Neural cell (in vitro differentiated cells): ENCODE measurements around the gene SDC4. TPM values are rescaled to one million over a fixed set of nuclear protein-coding genes. Genes with fewer than 3 reads are reported as not detected.
A peak's percentile ranks its signal among the peaks of the same experiment; 100 is the strongest.

Source experiments
- H2AFZ ChIP-seq: fragments of 200-600, 300-800 bp; sonication (generic), shearing (Covaris generic); 2 replicates; pipeline ENCODE4 v1.6.0; 2014; ENCODE audit warnings: low read depth, mild to moderate bottlenecking, antibody characterized with exemption, low read length, moderate library complexity
- H3F3A ChIP-seq: fragments of 200-600 bp; shearing (Covaris generic); 2 replicates; pipeline ENCODE4 v1.6.1; 2016; ENCODE audit warnings: mild to moderate bottlenecking, moderate library complexity, mixed read lengths, antibody characterized with exemption, low read length; ENCODE audit not compliant: insufficient read depth, poor library complexity, severe bottlenecking
- H3K27ac ChIP-seq: fragments of 200-600, 300-800 bp; sonication (generic), shearing (Covaris generic); 2 replicates; pipeline ENCODE4 v1.5.1; 2014; ENCODE audit warnings: mild to moderate bottlenecking, low read length, moderate library complexity
- H3K27me3 ChIP-seq: fragments of 300-800, 200-600 bp; sonication (generic), shearing (Covaris generic); 2 replicates; pipeline ENCODE4 v1.6.0; 2014; ENCODE audit warnings: mild to moderate bottlenecking, low read depth, low read length, moderate library complexity; ENCODE audit not compliant: insufficient read depth
- H3K36me3 ChIP-seq: fragments of 300-800, 200-600 bp; sonication (generic), shearing (Covaris generic); 2 replicates; pipeline ENCODE4 v1.5.1; 2014; ENCODE audit warnings: mild to moderate bottlenecking, antibody characterized with exemption, low read length, moderate library complexity; ENCODE audit not compliant: insufficient read depth
- H3K4me2 ChIP-seq: fragments of 300-800, 200-600 bp; sonication (generic), shearing (Covaris generic); 2 replicates; pipeline ENCODE4 v1.6.0; 2014; ENCODE audit warnings: mild to moderate bottlenecking, low read length
- H3K4me3 ChIP-seq: fragments of 300-800, 200-600 bp; sonication (generic), shearing (Covaris generic); 2 replicates; pipeline ENCODE4 v1.5.1; 2014; ENCODE audit warnings: mild to moderate bottlenecking, low read length, moderate library complexity
- H3K79me2 ChIP-seq: fragments of 200-600 bp; shearing (Covaris generic); replicated peaks from 2 replicates; pipeline ENCODE4 v1.6.0; 2014; ENCODE audit warnings: mild to moderate bottlenecking, low read length, moderate library complexity; ENCODE audit not compliant: insufficient read depth
- H3K9ac ChIP-seq: fragments of 300-800, 200-600 bp; sonication (generic), shearing (Covaris generic); 2 replicates; pipeline ENCODE4 v1.6.1; 2016; ENCODE audit warnings: mild to moderate bottlenecking, low read length, mixed read lengths
- H3K9me2 ChIP-seq: fragments of 200-600 bp; shearing (Covaris generic); 2 replicates; pipeline ENCODE4 v1.6.1; 2016; ENCODE audit warnings: mild to moderate bottlenecking, low read length, mixed read lengths; ENCODE audit not compliant: insufficient read depth
- H3K9me3 ChIP-seq: fragments of 200-600, 300-800 bp; sonication (generic), shearing (Covaris generic); 2 replicates; pipeline ENCODE4 v1.6.1; 2016; ENCODE audit warnings: mild to moderate bottlenecking, mixed run types, low read length, moderate library complexity, mixed read lengths
- H4K20me1 ChIP-seq: fragments of 200-600 bp; shearing (Covaris generic); 2 replicates; pipeline ENCODE4 v1.6.1; 2016; ENCODE audit warnings: mild to moderate bottlenecking, mixed run types; ENCODE audit not compliant: insufficient read depth
- EP300 ChIP-seq: fragments of 450-650 bp; conservative IDR thresholded peaks from 2 replicates; pipeline ENCODE4 v1.6.1; 2014; ENCODE audit warnings: antibody characterized with exemption, mild to moderate bottlenecking, moderate library complexity; ENCODE audit not compliant: poor library complexity, severe bottlenecking
- EZH2 ChIP-seq: fragments of 200-600, 300-800 bp; shearing (Covaris generic), sonication (generic); IDR thresholded peaks from 2 replicates; pipeline ENCODE4 v1.6.1; 2014; ENCODE audit warnings: antibody characterized with exemption, low read length, borderline replicate concordance, mild to moderate bottlenecking; ENCODE audit not compliant: insufficient read depth, poor library complexity, severe bottlenecking
- MXI1 ChIP-seq: fragments of 450-650 bp; conservative IDR thresholded peaks from 2 replicates; pipeline ENCODE4 v1.6.1; 2014; ENCODE audit warnings: antibody characterized with exemption, mild to moderate bottlenecking; ENCODE audit not compliant: poor library complexity, severe bottlenecking
- POLR2AphosphoS5 ChIP-seq: IDR thresholded peaks from 2 replicates; pipeline ENCODE4 v1.6.1; 2012
- RAD21 ChIP-seq: fragments of 450-650 bp; conservative IDR thresholded peaks from 2 replicates; pipeline ENCODE4 v1.6.1; 2014; ENCODE audit warnings: antibody characterized with exemption, mild to moderate bottlenecking, moderate library complexity
- SMC3 ChIP-seq: fragments of 450-650 bp; conservative IDR thresholded peaks from 2 replicates; pipeline ENCODE4 v1.6.1; 2014; ENCODE audit warnings: antibody characterized with exemption, mild to moderate bottlenecking, moderate library complexity; ENCODE audit not compliant: poor library complexity
- TAF1 ChIP-seq: IDR thresholded peaks from 2 replicates; pipeline ENCODE4 v1.6.1; 2012; ENCODE audit warnings: low read depth
- polyA plus RNA-seq: library from polyadenylated mRNA; depleted of rRNA; stranded (reverse); fragments of >200 nt; gene quantifications from 2 replicates; pipeline ENCODE4 v1.2.3, GENCODE V29; 2014
- TF ChIP-seq, protein P1 (sequence below): fragments of 450-650 bp; IDR thresholded peaks from 2 replicates; pipeline ENCODE4 v1.5.1; 2014; ENCODE audit warnings: antibody characterized with exemption, mild to moderate bottlenecking, moderate library complexity; ENCODE audit not compliant: poor library complexity, severe bottlenecking
- TF ChIP-seq, protein P2 (sequence below): IDR thresholded peaks from 2 replicates; pipeline ENCODE4 v1.6.1; 2012; ENCODE audit warnings: borderline replicate concordance

The SDC4 gene
- polyA plus RNA-seq, 1 donor from 2014 or later = not detected

DNA sequence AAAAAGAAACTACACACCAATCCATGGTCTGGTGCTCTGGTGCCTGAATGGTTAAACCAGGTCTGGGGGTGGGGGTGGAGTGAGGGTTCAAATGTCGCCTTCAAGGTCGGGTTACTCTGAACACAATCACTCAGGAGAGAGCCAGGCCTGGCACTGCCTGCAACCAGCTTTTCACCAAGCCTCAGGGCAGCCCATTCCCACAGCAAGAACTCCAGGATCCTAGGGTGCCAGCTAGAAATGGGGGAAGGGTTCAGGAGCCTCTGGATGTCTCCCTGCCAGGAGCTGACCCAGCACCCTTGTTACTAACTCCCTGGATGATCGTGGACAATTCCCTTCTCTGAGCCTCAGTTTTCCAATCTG is 6.7 kb downstream of the SDC4 start:
- Histone ChIP-seq H3K9me2 (no peaks in the 10 kb centered on the region), H4K20me1 (no peaks in the 10 kb centered on the region), H3K4me3 (no peak overlapping the region), H3K27me3 (no peaks in the 10 kb centered on the region), H3K9ac (peak overlapping the region; percentile 12), H3K27ac (no peak overlapping the region), H3K4me2 (no peak overlapping the region), H3K9me3 (no peaks in the 10 kb centered on the region), H3K36me3 (no peaks in the 10 kb centered on the region), H3K79me2 (no peaks in the 10 kb centered on the region), H2AFZ (no peak overlapping the region), H3F3A (no peaks in the 10 kb centered on the region)
- TF ChIP-seq, protein P1, sequence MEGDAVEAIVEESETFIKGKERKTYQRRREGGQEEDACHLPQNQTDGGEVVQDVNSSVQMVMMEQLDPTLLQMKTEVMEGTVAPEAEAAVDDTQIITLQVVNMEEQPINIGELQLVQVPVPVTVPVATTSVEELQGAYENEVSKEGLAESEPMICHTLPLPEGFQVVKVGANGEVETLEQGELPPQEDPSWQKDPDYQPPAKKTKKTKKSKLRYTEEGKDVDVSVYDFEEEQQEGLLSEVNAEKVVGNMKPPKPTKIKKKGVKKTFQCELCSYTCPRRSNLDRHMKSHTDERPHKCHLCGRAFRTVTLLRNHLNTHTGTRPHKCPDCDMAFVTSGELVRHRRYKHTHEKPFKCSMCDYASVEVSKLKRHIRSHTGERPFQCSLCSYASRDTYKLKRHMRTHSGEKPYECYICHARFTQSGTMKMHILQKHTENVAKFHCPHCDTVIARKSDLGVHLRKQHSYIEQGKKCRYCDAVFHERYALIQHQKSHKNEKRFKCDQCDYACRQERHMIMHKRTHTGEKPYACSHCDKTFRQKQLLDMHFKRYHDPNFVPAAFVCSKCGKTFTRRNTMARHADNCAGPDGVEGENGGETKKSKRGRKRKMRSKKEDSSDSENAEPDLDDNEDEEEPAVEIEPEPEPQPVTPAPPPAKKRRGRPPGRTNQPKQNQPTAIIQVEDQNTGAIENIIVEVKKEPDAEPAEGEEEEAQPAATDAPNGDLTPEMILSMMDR = no peak
- no peak for TF ChIP-seq SMC3
- TF ChIP-seq POLR2AphosphoS5 = no peak
- TF ChIP-seq EP300 = no peak
- no peak for TF ChIP-seq RAD21

DNA sequence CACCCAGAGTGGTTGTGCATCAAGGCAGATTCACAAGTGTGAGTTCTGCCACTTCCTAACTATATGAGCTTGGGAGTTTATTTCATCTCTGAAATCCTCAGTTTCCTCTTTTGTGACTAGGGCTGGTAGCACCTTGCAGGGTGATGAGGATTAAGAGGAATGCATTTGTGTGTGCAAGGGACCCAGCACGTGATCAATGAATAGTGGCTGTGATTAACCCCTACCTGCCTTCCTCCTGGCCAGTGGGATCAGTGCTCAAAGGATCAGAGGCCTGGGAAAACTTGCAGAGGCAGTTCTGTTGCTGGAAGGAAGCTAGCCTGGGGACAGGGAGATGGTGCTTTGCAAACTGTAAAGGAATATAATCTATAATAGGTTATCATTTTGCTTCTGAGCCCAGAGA is 7.3 kb downstream of the SDC4 start:
- H4K20me1 ChIP-seq = no peaks in the 10 kb centered on the region
- no peak overlapping the region for H3K4me3 ChIP-seq
- H3K79me2 ChIP-seq = no peaks in the 10 kb centered on the region
- no peaks in the 10 kb centered on the region for H3K9me3 ChIP-seq
- H3K27ac ChIP-seq = no peak overlapping the region
- H3F3A ChIP-seq = no peaks in the 10 kb centered on the region
- no peaks in the 10 kb centered on the region for H3K9me2 ChIP-seq
- TF ChIP-seq TAF1 (no peak), RAD21 (no peak)
- peak overlapping the region; percentile 21 for H2AFZ ChIP-seq
- H3K27me3 ChIP-seq = no peaks in the 10 kb centered on the region
- no peak overlapping the region for H3K9ac ChIP-seq
- H3K4me2 ChIP-seq = no peak overlapping the region
- H3K36me3 ChIP-seq = no peaks in the 10 kb centered on the region

DNA sequence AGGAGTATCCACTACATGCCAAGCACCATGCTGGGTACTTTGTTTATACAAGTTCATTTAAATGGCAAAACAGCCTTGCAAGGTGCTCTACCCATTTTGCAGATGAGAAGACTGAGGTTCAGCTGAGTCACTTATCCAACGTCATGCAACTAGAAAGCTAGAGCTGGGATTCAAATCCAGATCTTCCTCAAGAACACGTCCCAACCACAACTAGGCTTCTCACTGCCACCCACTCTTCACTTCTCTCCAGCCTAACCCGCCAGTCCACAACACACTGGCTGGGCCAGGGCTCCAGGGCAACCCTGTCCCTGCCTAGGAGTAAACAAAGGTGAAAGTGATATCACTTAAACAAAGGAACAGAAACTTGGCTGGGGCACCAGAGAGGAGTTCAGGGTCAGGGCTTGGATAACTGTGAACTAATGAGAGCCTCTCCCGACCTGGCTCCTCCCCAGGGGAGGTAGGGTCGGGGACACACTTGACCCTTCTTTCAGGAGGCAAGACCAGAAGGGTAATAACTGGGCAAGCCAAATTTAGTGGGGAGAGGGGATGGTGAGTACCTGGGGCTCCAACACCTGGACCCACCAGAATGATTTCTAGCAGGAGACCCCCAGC is 7.9 kb downstream of the SDC4 start:
- no peak overlapping the region for H3K27ac ChIP-seq
- no peak overlapping the region for H3K9ac ChIP-seq
- no peaks in the 10 kb centered on the region for H3K27me3 ChIP-seq
- no peaks in the 10 kb centered on the region for H4K20me1 ChIP-seq
- no peak overlapping the region for H3K4me3 ChIP-seq
- H3K9me3 ChIP-seq = no peaks in the 10 kb centered on the region
- H3K4me2 ChIP-seq = no peak overlapping the region
- H3K79me2 ChIP-seq = no peaks in the 10 kb centered on the region
- H2AFZ ChIP-seq = no peak overlapping the region
- H3K9me2 ChIP-seq = no peaks in the 10 kb centered on the region
- TF ChIP-seq, protein P1 = no peak
- TF ChIP-seq, protein P2, sequence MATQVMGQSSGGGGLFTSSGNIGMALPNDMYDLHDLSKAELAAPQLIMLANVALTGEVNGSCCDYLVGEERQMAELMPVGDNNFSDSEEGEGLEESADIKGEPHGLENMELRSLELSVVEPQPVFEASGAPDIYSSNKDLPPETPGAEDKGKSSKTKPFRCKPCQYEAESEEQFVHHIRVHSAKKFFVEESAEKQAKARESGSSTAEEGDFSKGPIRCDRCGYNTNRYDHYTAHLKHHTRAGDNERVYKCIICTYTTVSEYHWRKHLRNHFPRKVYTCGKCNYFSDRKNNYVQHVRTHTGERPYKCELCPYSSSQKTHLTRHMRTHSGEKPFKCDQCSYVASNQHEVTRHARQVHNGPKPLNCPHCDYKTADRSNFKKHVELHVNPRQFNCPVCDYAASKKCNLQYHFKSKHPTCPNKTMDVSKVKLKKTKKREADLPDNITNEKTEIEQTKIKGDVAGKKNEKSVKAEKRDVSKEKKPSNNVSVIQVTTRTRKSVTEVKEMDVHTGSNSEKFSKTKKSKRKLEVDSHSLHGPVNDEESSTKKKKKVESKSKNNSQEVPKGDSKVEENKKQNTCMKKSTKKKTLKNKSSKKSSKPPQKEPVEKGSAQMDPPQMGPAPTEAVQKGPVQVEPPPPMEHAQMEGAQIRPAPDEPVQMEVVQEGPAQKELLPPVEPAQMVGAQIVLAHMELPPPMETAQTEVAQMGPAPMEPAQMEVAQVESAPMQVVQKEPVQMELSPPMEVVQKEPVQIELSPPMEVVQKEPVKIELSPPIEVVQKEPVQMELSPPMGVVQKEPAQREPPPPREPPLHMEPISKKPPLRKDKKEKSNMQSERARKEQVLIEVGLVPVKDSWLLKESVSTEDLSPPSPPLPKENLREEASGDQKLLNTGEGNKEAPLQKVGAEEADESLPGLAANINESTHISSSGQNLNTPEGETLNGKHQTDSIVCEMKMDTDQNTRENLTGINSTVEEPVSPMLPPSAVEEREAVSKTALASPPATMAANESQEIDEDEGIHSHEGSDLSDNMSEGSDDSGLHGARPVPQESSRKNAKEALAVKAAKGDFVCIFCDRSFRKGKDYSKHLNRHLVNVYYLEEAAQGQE = no peak
- TF ChIP-seq RAD21 = no peak
- TF ChIP-seq EZH2 = no peak
- no peak for TF ChIP-seq POLR2AphosphoS5
- TF ChIP-seq MXI1 = no peak
- TF ChIP-seq TAF1 = no peak
- no peak for TF ChIP-seq SMC3
- TF ChIP-seq EP300 = no peak
- H3K36me3 ChIP-seq = no peaks in the 10 kb centered on the region
- no peaks in the 10 kb centered on the region for H3F3A ChIP-seq
